ENCODE measurements around the gene SYNCRIP.
"Not testable (repeated sequence)": the region's sequence is repeated elsewhere in the genome, so short reads cannot be mapped to it uniquely, and the experiment has no call there.

SYNCRIP gene

GRCh38 chr6:85642774-85643536 is at the start of gene SYNCRIP:
Gene SYNCRIP (minus strand): TSS chr6:85642886. CDS start chr6:85641439, 1,447 bp downstream.
- peak; percentile 98 to 99 for DNase-seq

GRCh38 chr6:85691478-85691877 is 48.8 kb upstream of the SYNCRIP start:
- DNase-seq, result no peak

GRCh38 chr6:85690071-85690470 is 47.4 kb upstream of the SYNCRIP start:
- DNase-seq, result no peak

GRCh38 chr6:85685713-85686112 is 43.0 kb upstream of the SYNCRIP start:
- no peak for DNase-seq

- DNase-seq, result no peak
Measured at GRCh38 chr6:85684809-85685171, 42.1 kb upstream of the SYNCRIP start.

GRCh38 chr6:85684133-85684808 is 41.6 kb upstream of the SYNCRIP start:
- DNase-seq, result no peak

- DNase-seq, result not testable (repeated sequence)
Measured at GRCh38 chr6:85681899-85682298, 39.2 kb upstream of the SYNCRIP start.

GRCh38 chr6:85680388-85680787 is 37.7 kb upstream of the SYNCRIP start:
- no peak for DNase-seq

GRCh38 chr6:85679445-85680123 is 36.9 kb upstream of the SYNCRIP start:
- DNase-seq, result no peak

GRCh38 chr6:85678602-85679444 is 36.1 kb upstream of the SYNCRIP start:
- DNase-seq, result peak; percentile 99

- no peak for DNase-seq
Measured at GRCh38 chr6:85678026-85678601, 35.4 kb upstream of the SYNCRIP start.

- DNase-seq, result no peak
Measured at GRCh38 chr6:85677234-85677956, 34.7 kb upstream of the SYNCRIP start.

- no peak for DNase-seq
Measured at GRCh38 chr6:85676086-85676729, 33.5 kb upstream of the SYNCRIP start.

GRCh38 chr6:85675030-85675819 is 32.5 kb upstream of the SYNCRIP start:
- DNase-seq, result peak; percentile 42 to 45

GRCh38 chr6:85674604-85675003 is 31.9 kb upstream of the SYNCRIP start:
- DNase-seq, result no peak

GRCh38 chr6:85673198-85674139 is 30.8 kb upstream of the SYNCRIP start:
- DNase-seq, result no peak

GRCh38 chr6:85672623-85673022 is 29.9 kb upstream of the SYNCRIP start:
- DNase-seq, result peak in 1 of 2 experiments; percentile 27

GRCh38 chr6:85672050-85672449 is 29.4 kb upstream of the SYNCRIP start:
- peak in 1 of 2 experiments; percentile 28 for DNase-seq

- no peak for DNase-seq
Measured at GRCh38 chr6:85670573-85670972, 27.9 kb upstream of the SYNCRIP start.

Data from activated T-cell treated with anti-CD3 and anti-CD28 coated beads, Interleukin-2, amount 50 U/mL, for 48 hours (primary cell).